GM12878 (cell line): ENCODE measurements around the gene TBRG4. TPM values are rescaled to one million over a fixed set of nuclear protein-coding genes. Genes with fewer than 3 reads are reported as not detected.

Source experiments
- ATAC-seq: fragments of 200-7000 bp; cut with Tn5 transposase; 3 replicates; pipeline ENCODE4 v1.9.1; 2020; ENCODE audit warnings: mild to moderate bottlenecking, moderate library complexity
- BruUV-seq: library from RNA; stranded (reverse); fragments of 400-500 nt; replicated peaks from 2 replicates; lab custom pipeline; 2021; lab: Mats Ljungman, UMichigan
- CTCF ChIA-PET: fragments of 300-600 bp; sonication (Branson Sonifier 250); formaldehyde crosslinking; extraction: SDS; loops from one replicate; lab custom pipeline; 2021; ENCODE audit warnings: inconsistent platforms; lab: Yijun Ruan, JAX
- POLR2A ChIA-PET: fragments of 350-600 bp; formaldehyde crosslinking; extraction: SDS; loops from one replicate; lab custom pipeline; 2021; ENCODE audit warnings: inconsistent platforms; lab: Charles Lee
- RAD21 ChIA-PET: fragments of 300-600 bp; sonication (Branson Sonifier 250); formaldehyde crosslinking; loops from one replicate; lab custom pipeline; 2023; ENCODE audit warnings: antibody characterized with exemption; ENCODE audit not compliant: unreplicated experiment; lab: Charles Lee
- SMC1A ChIA-PET: fragments of 300-600 bp; sonication (Branson Sonifier 250); formaldehyde crosslinking; loops from one replicate; lab custom pipeline; 2023; ENCODE audit not compliant: unreplicated experiment, uncharacterized antibody; lab: Charles Lee
- DNase-seq: peaks from one replicate; pipeline ENCODE4 v3.0.0-alpha.2; 2011; ENCODE audit warnings: low read depth, low spot score
- FAIRE-seq: peaks from 3 replicates; lab custom pipeline; 2011; peaks lifted over from hg19 to GRCh38; lab: Jason Lieb, UNC
- H2AFZ ChIP-seq: 2 replicates; pipeline ENCODE4 v1.6.0; 2011; ENCODE audit warnings: low read depth, low read length, control low read depth; ENCODE audit not compliant: control insufficient read depth
- H3K27ac ChIP-seq: 2 replicates; pipeline ENCODE4 v1.5.1; 2011; ENCODE audit warnings: control low read depth; ENCODE audit not compliant: control insufficient read depth, insufficient read depth
- H3K27me3 ChIP-seq, 2 experiments: replicated peaks in 1 of 2; 2 replicates each; pipeline versions ENCODE4 v1.6.0 to v1.6.1; 2011; ENCODE audit warnings: low read length in 1 of 2; ENCODE audit not compliant: control insufficient read depth in 2 of 2, insufficient read depth in 2 of 2
- H3K36me3 ChIP-seq, 2 experiments: 2 replicates each; pipeline ENCODE4 v1.5.1; 2011; ENCODE audit warnings: low read length in 1 of 2; ENCODE audit not compliant: control insufficient read depth in 2 of 2, insufficient read depth in 2 of 2
- H3K4me1 ChIP-seq: 2 replicates; pipeline ENCODE4 v1.6.1; 2011; ENCODE audit warnings: mild to moderate bottlenecking, low read length, moderate library complexity, mixed read lengths; ENCODE audit not compliant: control insufficient read depth, insufficient read depth
- H3K4me2 ChIP-seq: 2 replicates; pipeline ENCODE4 v1.6.0; 2011; ENCODE audit warnings: control low read depth; ENCODE audit not compliant: control insufficient read depth, insufficient read depth
- H3K4me3 ChIP-seq: fragments of 200-600 bp; sonication (generic); 2 replicates; pipeline ENCODE4 v1.5.1; 2016
- H3K79me2 ChIP-seq: 2 replicates; pipeline ENCODE4 v1.6.0; 2011; ENCODE audit warnings: low read length; ENCODE audit not compliant: control insufficient read depth, insufficient read depth
- H3K9ac ChIP-seq: 2 replicates; pipeline ENCODE4 v1.8.0; 2011; ENCODE audit warnings: low read length, control low read depth, mixed read lengths; ENCODE audit not compliant: control insufficient read depth, insufficient read depth
- H3K9me3 ChIP-seq: replicated peaks from 3 replicates; pipeline ENCODE4 v1.5.1; 2011; ENCODE audit warnings: mild to moderate bottlenecking, low read length; ENCODE audit not compliant: control insufficient read depth, insufficient read depth
- H4K20me1 ChIP-seq: 2 replicates; pipeline ENCODE4 v1.6.0; 2011; ENCODE audit not compliant: control insufficient read depth, insufficient read depth
- FOXM1 ChIP-seq: IDR thresholded peaks from 2 replicates; pipeline ENCODE4 v1.6.1; 2012; ENCODE audit warnings: low read depth, mild to moderate bottlenecking, inconsistent platforms, low read length, moderate library complexity
- HDAC2 ChIP-seq: fragments of 200-600 bp; sonication (generic); IDR thresholded peaks from 2 replicates; pipeline ENCODE4 v1.6.1; 2017
- MLLT1 ChIP-seq: fragments of 450-650 bp; IDR thresholded peaks from 2 replicates; pipeline ENCODE4 v1.6.1; 2016; ENCODE audit warnings: mild to moderate bottlenecking
- NFYA ChIP-seq: IDR thresholded peaks from 2 replicates; pipeline ENCODE4 v1.6.1; 2011; ENCODE audit warnings: low read depth, mild to moderate bottlenecking, low read length, improper control_type of control experiment, borderline replicate concordance
- SREBF1 ChIP-seq: IDR thresholded peaks from 2 replicates; pipeline ENCODE4 v1.6.1; 2012; ENCODE audit warnings: mild to moderate bottlenecking, low read length
- TCF3 ChIP-seq: IDR thresholded peaks from 2 replicates; pipeline ENCODE4 v1.6.1; 2012; ENCODE audit warnings: low read depth, mild to moderate bottlenecking, low read length, borderline replicate concordance; ENCODE audit not compliant: insufficient read depth
- ZSCAN29 ChIP-seq: fragments of 450-650 bp; IDR thresholded peaks from 2 replicates; pipeline ENCODE4 v1.6.1; 2017; ENCODE audit warnings: mild to moderate bottlenecking, moderate library complexity
- WGBS: methylation state at CpG from one replicate; pipeline ENCODE4 v1.1.6; 2016; ENCODE audit warnings: low lambda C conversion rate; ENCODE audit not compliant: insufficient replicate concordance, insufficient coverage; ENCODE audit errors: missing lambda C conversion rate; 5-methylcytosine and 5-hydroxymethylcytosine counted together
- in situ Hi-C: fragments of 300-500 bp; cut with MboI; formaldehyde crosslinking; loops from 9 replicates; pipeline ENCODE4 v1.14.3; 2018; ENCODE audit warnings: mixed read lengths
- intact Hi-C: fragments of 100-400 bp; cut with micrococcal nuclease; formaldehyde crosslinking; loops from one replicate; pipeline ENCODE4 v1.14.2; 2022; ENCODE audit not compliant: unreplicated experiment
- polyA plus RNA-seq, 11 experiments: library from polyadenylated mRNA; depleted of rRNA in 4 of 11; unstranded in 6 of 11; stranded (reverse) in 5 of 11; fragments of >200 nt; fragmentation: Nextera tagmentation in 4 of 11; fragmentation: Illumina TruSeq in 1 of 11; extraction: Ambion mirVana in 4 of 11; extraction: Trizol in 1 of 11; gene quantifications; 1 replicate in 1 of 11; 2 replicates in 10 of 11; pipeline versions ENCODE4 v1.2.1 to v1.2.3, GENCODE V29; 2011 to 2016; ENCODE audit warnings: inconsistent platforms in 2 of 11, missing spikeins in 2 of 11, low read depth in 1 of 11
- total RNA-seq, 4 experiments: library from RNA; depleted of rRNA in 3 of 4; stranded (reverse); fragments of >200 nt in 3 of 4; fragmentation: Illumina TruSeq in 1 of 4; extraction: Trizol in 1 of 4; gene quantifications; 2 replicates each; pipeline versions ENCODE4 v1.2.1 to v1.2.3, GENCODE V29; 2013 to 2021
- TF ChIP-seq, protein P1 (sequence below): IDR thresholded peaks from 2 replicates; pipeline ENCODE4 v1.6.1; 2011; ENCODE audit warnings: borderline replicate concordance, low read depth, mild to moderate bottlenecking, moderate library complexity, low read length; ENCODE audit not compliant: insufficient read depth, poor library complexity, severe bottlenecking
- TF ChIP-seq, protein P2 (sequence below): fragments of 450-650 bp; formaldehyde crosslinking; IDR thresholded peaks from 2 replicates; pipeline ENCODE4 v1.4.0; 2020; ENCODE audit warnings: mild to moderate bottlenecking, moderate library complexity

Gene TBRG4
- total and polyA plus RNA-seq, 10 of the 15 experiments (the other 5 are each of a cell fraction or from before 2014, with no cell fraction given) = 8.4 to 130 (median 118) TPM

GRCh38 chr7:45065031-45065995 is 46.2 kb downstream of the TBRG4 start:
- BruUV-seq = no TSS peak
- ChIA-PET CTCF (interaction anchor here (0.7 to 4.0 kb wide), 2 partner anchors 16 to 91 kb away, joined by 3 to 14 read pairs; no protein-coding TSS in a partner anchor), POLR2A (no interaction called here)
- TF ChIP-seq NFYA (no peak), SREBF1 (no peak), HDAC2 (no peak), MLLT1 (no peak), TCF3 (no peak), ZSCAN29 (no peak), FOXM1 (no peak)
- TF ChIP-seq, protein P1, sequence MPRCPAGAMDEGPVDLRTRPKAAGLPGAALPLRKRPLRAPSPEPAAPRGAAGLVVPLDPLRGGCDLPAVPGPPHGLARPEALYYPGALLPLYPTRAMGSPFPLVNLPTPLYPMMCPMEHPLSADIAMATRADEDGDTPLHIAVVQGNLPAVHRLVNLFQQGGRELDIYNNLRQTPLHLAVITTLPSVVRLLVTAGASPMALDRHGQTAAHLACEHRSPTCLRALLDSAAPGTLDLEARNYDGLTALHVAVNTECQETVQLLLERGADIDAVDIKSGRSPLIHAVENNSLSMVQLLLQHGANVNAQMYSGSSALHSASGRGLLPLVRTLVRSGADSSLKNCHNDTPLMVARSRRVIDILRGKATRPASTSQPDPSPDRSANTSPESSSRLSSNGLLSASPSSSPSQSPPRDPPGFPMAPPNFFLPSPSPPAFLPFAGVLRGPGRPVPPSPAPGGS = no peak
- TF ChIP-seq, protein P2, sequence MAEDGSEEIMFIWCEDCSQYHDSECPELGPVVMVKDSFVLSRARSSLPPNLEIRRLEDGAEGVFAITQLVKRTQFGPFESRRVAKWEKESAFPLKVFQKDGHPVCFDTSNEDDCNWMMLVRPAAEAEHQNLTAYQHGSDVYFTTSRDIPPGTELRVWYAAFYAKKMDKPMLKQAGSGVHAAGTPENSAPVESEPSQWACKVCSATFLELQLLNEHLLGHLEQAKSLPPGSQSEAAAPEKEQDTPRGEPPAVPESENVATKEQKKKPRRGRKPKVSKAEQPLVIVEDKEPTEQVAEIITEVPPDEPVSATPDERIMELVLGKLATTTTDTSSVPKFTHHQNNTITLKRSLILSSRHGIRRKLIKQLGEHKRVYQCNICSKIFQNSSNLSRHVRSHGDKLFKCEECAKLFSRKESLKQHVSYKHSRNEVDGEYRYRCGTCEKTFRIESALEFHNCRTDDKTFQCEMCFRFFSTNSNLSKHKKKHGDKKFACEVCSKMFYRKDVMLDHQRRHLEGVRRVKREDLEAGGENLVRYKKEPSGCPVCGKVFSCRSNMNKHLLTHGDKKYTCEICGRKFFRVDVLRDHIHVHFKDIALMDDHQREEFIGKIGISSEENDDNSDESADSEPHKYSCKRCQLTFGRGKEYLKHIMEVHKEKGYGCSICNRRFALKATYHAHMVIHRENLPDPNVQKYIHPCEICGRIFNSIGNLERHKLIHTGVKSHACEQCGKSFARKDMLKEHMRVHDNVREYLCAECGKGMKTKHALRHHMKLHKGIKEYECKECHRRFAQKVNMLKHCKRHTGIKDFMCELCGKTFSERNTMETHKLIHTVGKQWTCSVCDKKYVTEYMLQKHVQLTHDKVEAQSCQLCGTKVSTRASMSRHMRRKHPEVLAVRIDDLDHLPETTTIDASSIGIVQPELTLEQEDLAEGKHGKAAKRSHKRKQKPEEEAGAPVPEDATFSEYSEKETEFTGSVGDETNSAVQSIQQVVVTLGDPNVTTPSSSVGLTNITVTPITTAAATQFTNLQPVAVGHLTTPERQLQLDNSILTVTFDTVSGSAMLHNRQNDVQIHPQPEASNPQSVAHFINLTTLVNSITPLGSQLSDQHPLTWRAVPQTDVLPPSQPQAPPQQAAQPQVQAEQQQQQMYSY (CRISPR knock-in tag) = no peak

More at GRCh38 chr7:45065031-45065995, 46.2 kb downstream of the TBRG4 start:
- Histone ChIP-seq H3K79me2 (peaks cover 16% of the 10 kb centered on the region), H3K4me3 (no peak overlapping the region), H4K20me1 (peaks cover 10% of the 10 kb centered on the region), H2AFZ (no peak overlapping the region), H3K4me1 (0 out of 2 replicates have a peak, but pooled peaks cover 8% of the 10 kb centered on the region), H3K27ac (no peak overlapping the region), H3K9me3 (no peaks in the 10 kb centered on the region), H3K27me3 (no peaks in the 10 kb centered on the region), H3K4me2 (no peak overlapping the region), H3K9ac (no peak overlapping the region), H3K36me3 (peaks cover 39 to 40% of the 10 kb centered on the region in 2 experiments)
- intact Hi-C loops (no loop called here), in situ Hi-C loops (no loop called here)
- WGBS = 90% methylated on average over 12 of the region's 12 CpGs
- SMC1A ChIA-PET = interaction anchor here (0.6 kb wide), 1 partner anchor 66 kb away, joined by 3 read pairs; no protein-coding TSS in a partner anchor
- ATAC-seq = no peak
- no peak for DNase-seq
- RAD21 ChIA-PET = no interaction called here
- no peak for FAIRE-seq
